ENCODE results near the gene GTPBP3.

- no peak for TF ChIP-seq CTCF (IDR thresholded peaks at IDR 0.05)
- no peak for TF ChIP-seq POLR2A (IDR thresholded peaks at IDR 0.05)
Observed at GRCh38 chr19:17322854-17323253, 14.5 kb upstream of the GTPBP3 start.

All from thyroid gland (tissue), 4 donors.